K562 (cell line): ENCODE data around the gene ACTN4. TPM values are rescaled to one million over a fixed set of nuclear protein-coding genes. Genes with fewer than 3 reads are reported as not detected.

Experiments
- ATAC-seq: fragments of 200-7000 bp; cut with Tn5 transposase; 3 replicates; pipeline ENCODE4 v1.9.1; 2020; ENCODE audit warnings: moderate library complexity
- BruUV-seq: library from RNA; stranded (reverse); fragments of 400-500 nt; replicated peaks from 2 replicates; lab custom pipeline; 2021; lab: Mats Ljungman, UMichigan
- CTCF ChIA-PET: fragments of 300-600 bp; formaldehyde crosslinking; extraction: SDS; loops from one replicate; lab custom pipeline; 2021; ENCODE audit warnings: low intra/inter-chr PET ratio; lab: Yijun Ruan, JAX
- POLR2A ChIA-PET: fragments of 300-600, 350-650 bp; sonication (Branson Sonifier 250); formaldehyde crosslinking; extraction: SDS; loops from one replicate; lab custom pipeline; 2021; ENCODE audit warnings: antibody characterized with exemption, inconsistent platforms; lab: Yijun Ruan, JAX
- DNase-seq, 4 experiments: peaks; one replicate each; pipeline versions ENCODE4 v3.0.0 to v3.0.0-alpha.2; 2011 to 2018; ENCODE audit warnings: low spot score in 3 of 4, mixed read lengths in 3 of 4; ENCODE audit errors: extremely low read depth in 1 of 4
- FAIRE-seq: peaks from 2 replicates; lab custom pipeline; 2011; peaks lifted over from hg19 to GRCh38; lab: Jason Lieb, UNC
- H2AFZ ChIP-seq: 2 replicates; pipeline ENCODE4 v1.6.0; 2011; ENCODE audit warnings: low read depth, low read length, control low read depth, inconsistent platforms
- H3K27ac ChIP-seq: fragments of 200-600 bp; 3 replicates; pipeline ENCODE4 v1.8.0; 2011; ENCODE audit warnings: low read depth, mild to moderate bottlenecking, control low read depth, inconsistent platforms, low read length, moderate library complexity, mixed read lengths; ENCODE audit errors: extremely low read depth
- H3K27me3 ChIP-seq, 2 experiments: fragments of 300-600 bp in 1 of 2; 2 replicates in 1 of 2; 3 replicates in 1 of 2; pipeline versions ENCODE4 v1.6.0 to v1.8.0; 2011; ENCODE audit warnings: inconsistent platforms in 2 of 2, low read length in 2 of 2, mild to moderate bottlenecking in 1 of 2, mixed read lengths in 1 of 2, moderate library complexity in 1 of 2; ENCODE audit not compliant: control insufficient read depth in 2 of 2, insufficient read depth in 2 of 2
- H3K36me3 ChIP-seq: fragments of 300-600 bp; 3 replicates; pipeline ENCODE4 v1.8.0; 2011; ENCODE audit warnings: mild to moderate bottlenecking, low read length, inconsistent platforms; ENCODE audit not compliant: control insufficient read depth, insufficient read depth
- H3K4me1 ChIP-seq, 2 experiments: fragments of 200-600 bp in 1 of 2; replicated peaks in 1 of 2; 2 replicates in 1 of 2; 3 replicates in 1 of 2; pipeline versions ENCODE4 v1.5.1 to v1.8.0; 2011; ENCODE audit warnings: inconsistent platforms in 2 of 2, low read length in 2 of 2, mild to moderate bottlenecking in 1 of 2, mixed read lengths in 1 of 2, moderate library complexity in 1 of 2; ENCODE audit not compliant: control insufficient read depth in 2 of 2, insufficient read depth in 2 of 2
- H3K4me2 ChIP-seq: 2 replicates; pipeline ENCODE4 v1.6.1; 2011; ENCODE audit warnings: low read length, control low read depth, inconsistent platforms, mixed read lengths; ENCODE audit not compliant: insufficient read depth
- H3K4me3 ChIP-seq: fragments of 200-600 bp; sonication (generic), shearing (Covaris generic); 2 replicates; pipeline ENCODE4 v1.5.1; 2016; ENCODE audit warnings: control low read depth, inconsistent platforms
- H3K79me2 ChIP-seq: fragments of 200-600 bp; 3 replicates; pipeline ENCODE4 v1.8.0; 2011; ENCODE audit warnings: low read length, inconsistent platforms; ENCODE audit not compliant: control insufficient read depth, insufficient read depth
- H3K9ac ChIP-seq, 2 experiments: 2 replicates each; pipeline versions ENCODE4 v1.6.0 to v1.6.1; 2011; ENCODE audit warnings: low read depth in 2 of 2, low read length in 2 of 2, control low read depth in 1 of 2, inconsistent platforms in 1 of 2, mild to moderate bottlenecking in 1 of 2, mixed read lengths in 1 of 2; ENCODE audit not compliant: insufficient read depth in 1 of 2
- H3K9me1 ChIP-seq: one replicate; pipeline ENCODE4 v1.6.0; 2011; ENCODE audit warnings: inconsistent platforms, mild to moderate bottlenecking, low read length, moderate library complexity; ENCODE audit not compliant: control insufficient read depth, insufficient read depth
- H3K9me3 ChIP-seq: replicated peaks from 2 replicates; pipeline ENCODE4 v1.5.1; 2011; ENCODE audit warnings: low read depth, low read length, inconsistent platforms; ENCODE audit not compliant: control insufficient read depth, insufficient read depth
- H4K20me1 ChIP-seq: replicated peaks from 2 replicates; pipeline ENCODE4 v1.6.1; 2011; ENCODE audit warnings: low read length, inconsistent platforms, mixed read lengths; ENCODE audit not compliant: control insufficient read depth, insufficient read depth
- ARID3A ChIP-seq: IDR thresholded peaks from 2 replicates; pipeline ENCODE4 v1.6.1; 2012; ENCODE audit warnings: low read depth, low read length, improper control_type of control experiment, borderline replicate concordance
- ERF ChIP-seq: fragments of 450-650 bp; formaldehyde crosslinking; IDR thresholded peaks from 2 replicates; pipeline ENCODE4 v1.4.0; 2020; ENCODE audit warnings: mild to moderate bottlenecking, mixed read lengths
- ESRRA ChIP-seq: fragments of 450-650 bp; IDR thresholded peaks from 2 replicates; pipeline ENCODE4 v1.6.1; 2014; ENCODE audit warnings: low read depth, mild to moderate bottlenecking, moderate library complexity, borderline replicate concordance
- HNRNPLL ChIP-seq: fragments of 200-400 bp; formaldehyde crosslinking; IDR thresholded peaks from 2 replicates; pipeline ENCODE4 v1.6.1; 2017; ENCODE audit warnings: low read length, low read depth, mild to moderate bottlenecking; ENCODE audit not compliant: poor library complexity, severe bottlenecking
- MIER1 ChIP-seq: fragments of 450-650 bp; IDR thresholded peaks from 2 replicates; pipeline ENCODE4 v1.6.1; 2016; ENCODE audit warnings: antibody characterized with exemption, mild to moderate bottlenecking, low read depth
- RBM14 ChIP-seq: fragments of 200-400 bp; formaldehyde crosslinking; IDR thresholded peaks from 2 replicates; pipeline ENCODE4 v1.6.1; 2018; ENCODE audit warnings: low read depth, mild to moderate bottlenecking, low read length, moderate library complexity, borderline replicate concordance; ENCODE audit not compliant: insufficient read depth
- ZNF785 ChIP-seq: fragments of 250-450 bp; sonication (Bioruptor Pico); IDR thresholded peaks from 2 replicates; pipeline ENCODE4 v1.4.0; 2020; ENCODE audit warnings: mild to moderate bottlenecking
- WGBS: fragments of 100-300 bp; shearing (Covaris generic); methylation state at CpG from one replicate; pipeline ENCODE4 v1.1.6; 2016; ENCODE audit warnings: low coverage, mixed read lengths; ENCODE audit not compliant: insufficient coverage; ENCODE audit errors: missing lambda C conversion rate; 5-methylcytosine and 5-hydroxymethylcytosine counted together
- in situ Hi-C: fragments of 300-500 bp; cut with MboI; formaldehyde crosslinking; loops from 4 replicates; pipeline ENCODE4 v1.15.0; 2018; ENCODE audit warnings: inconsistent platforms, mixed read lengths
- intact Hi-C: fragments of 100-400 bp; cut with micrococcal nuclease; formaldehyde crosslinking; loops from 2 replicates; pipeline ENCODE4 v1.14.2; 2022
- polyA plus RNA-seq, 8 experiments: library from polyadenylated mRNA; depleted of rRNA in 4 of 8; stranded (reverse) in 5 of 8; unstranded in 3 of 8; fragments of >200 nt; fragmentation: Nextera tagmentation in 2 of 8; fragmentation: Illumina TruSeq in 1 of 8; extraction: Ambion mirVana in 2 of 8; extraction: Trizol in 1 of 8; gene quantifications; 2 replicates each; pipeline versions ENCODE4 v1.2.1 to v1.2.3, GENCODE V29; 2011 to 2014; ENCODE audit warnings: inconsistent platforms in 1 of 8, missing spikeins in 1 of 8
- total RNA-seq, 7 experiments: library from RNA; depleted of rRNA in 6 of 7; stranded (reverse); fragments of >200 nt in 6 of 7; fragmentation: Illumina TruSeq in 2 of 7; extraction: Trizol in 2 of 7; gene quantifications; 2 replicates each; pipeline versions ENCODE4 v1.2.1 to v1.2.3, GENCODE V29; 2011 to 2021; ENCODE audit warnings: low replicate concordance in 1 of 7

Gene ACTN4
- total and polyA plus RNA-seq, 9 of the 15 experiments (the other 6 are each of a cell fraction or from before 2014, with no cell fraction given), result 3.1 to 385 (median 125) TPM

- H3K9ac ChIP-seq, result no peak overlapping the region
- 94% methylated on average over 9 of the region's 9 CpGs for WGBS
- no peak overlapping the region for H2AFZ ChIP-seq
- BruUV-seq, result no TSS peak
- H3K4me1 ChIP-seq, result peaks cover 33 to 68% of the 10 kb centered on the region in 2 experiments
- H3K27ac ChIP-seq, result no peak overlapping the region; the same call in 2 of the 3 replicates
- H3K9me3 ChIP-seq, result no peaks in the 10 kb centered on the region
- H3K79me2 ChIP-seq, result peaks cover 97% of the 10 kb centered on the region
- in situ Hi-C loops (no loop called here), intact Hi-C loops (no loop called here)
- FAIRE-seq (no peak), DNase-seq (no peak), ATAC-seq (no peak)
- H3K36me3 ChIP-seq, result peaks cover 70% of the 10 kb centered on the region
- peaks cover 63% of the 10 kb centered on the region for H4K20me1 ChIP-seq
- H3K27me3 ChIP-seq, result no peaks in the 10 kb centered on the region
- peaks cover 9% of the 10 kb centered on the region for H3K9me1 ChIP-seq
- no peak overlapping the region for H3K4me2 ChIP-seq
- no peak overlapping the region for H3K4me3 ChIP-seq
- ChIA-PET CTCF (no interaction called here), POLR2A (interaction anchor here (2.9 to 5.2 kb wide), 3 partner anchors 10 to 15 kb away, joined by 17 to 31 read pairs (median 18); partner anchors contain the start of gene ACTN4)
- TF ChIP-seq RBM14 (no peak), MIER1 (no peak), ARID3A (no peak), ESRRA (no peak), HNRNPLL (no peak), ERF (no peak), ZNF785 (CRISPR knock-in tag) (no peak)
Observed at GRCh38 chr19:38660724-38661123, 13.3 kb downstream of the ACTN4 start.
